ENCODE measurements around the gene EIF1AX. TPM values are rescaled to one million over a fixed set of nuclear protein-coding genes. Genes with fewer than 3 reads are reported as not detected.
"Not testable (repeated sequence)": the region's sequence is repeated elsewhere in the genome, so short reads cannot be mapped to it uniquely, and the experiment has no call there.

EIF1AX gene
- total RNA-seq, 1 donor, result 29.0 TPM

GRCh38 chrX:20129547-20129946 is 12.1 kb downstream of the EIF1AX start:
- DNase-seq (ENCODE audit: insufficient read length, low spot score, missing footprints), result no peak
- H3K27me3 ChIP-seq (ENCODE audit: insufficient read depth, low read length), result no peaks in the 10 kb centered on the region
- H3K79me2 ChIP-seq (ENCODE audit: insufficient read depth, low read length), result peaks cover 4% of the 10 kb centered on the region
- peaks cover 13% of the 10 kb centered on the region for H4K20me1 ChIP-seq (ENCODE audit: insufficient read depth, low read length)
- no peak overlapping the region for H3K27ac ChIP-seq (ENCODE audit: low read depth, low read length)
- H2AFZ ChIP-seq (ENCODE audit: low read length), result no peak overlapping the region
- H3K4me1 ChIP-seq (ENCODE audit: insufficient read depth, low read length), result no peaks in the 10 kb centered on the region
- peaks cover 54% of the 10 kb centered on the region for H3K36me3 ChIP-seq (ENCODE audit: insufficient read depth, low read length)
- no peak overlapping the region for H3K4me3 ChIP-seq (ENCODE audit: insufficient read depth, low read length)
- no peaks in the 10 kb centered on the region for H3K9me3 ChIP-seq (ENCODE audit: low read depth, low read length)
- H3K4me2 ChIP-seq (ENCODE audit: insufficient read depth, low read length), result no peak overlapping the region
- no peak for TF ChIP-seq CTCF (IDR thresholded peaks at IDR 0.05; ENCODE audit: extremely low read depth, low read depth, low read length)

GRCh38 chrX:20128670-20129069 is 13.0 kb downstream of the EIF1AX start:
- Histone ChIP-seq H3K4me3 (ENCODE audit: insufficient read depth, low read length) (no peak overlapping the region), H4K20me1 (ENCODE audit: insufficient read depth, low read length) (peaks cover 13% of the 10 kb centered on the region), H3K79me2 (ENCODE audit: insufficient read depth, low read length) (peaks cover 3% of the 10 kb centered on the region), H3K4me1 (ENCODE audit: insufficient read depth, low read length) (no peaks in the 10 kb centered on the region), H3K4me2 (ENCODE audit: insufficient read depth, low read length) (no peak overlapping the region), H2AFZ (ENCODE audit: low read length) (no peak overlapping the region), H3K27ac (ENCODE audit: low read depth, low read length) (no peak overlapping the region), H3K27me3 (ENCODE audit: insufficient read depth, low read length) (no peaks in the 10 kb centered on the region), H3K9me3 (ENCODE audit: low read depth, low read length) (no peaks in the 10 kb centered on the region), H3K36me3 (ENCODE audit: insufficient read depth, low read length) (peaks cover 50% of the 10 kb centered on the region)
- TF ChIP-seq CTCF (IDR thresholded peaks at IDR 0.05; ENCODE audit: extremely low read depth, low read depth, low read length), result no peak
- DNase-seq (ENCODE audit: insufficient read length, low spot score, missing footprints), result no peak

GRCh38 chrX:20127440-20127839 is 14.2 kb downstream of the EIF1AX start:
- H4K20me1 ChIP-seq (ENCODE audit: insufficient read depth, low read length); H3K9me3 ChIP-seq (ENCODE audit: low read depth, low read length); H3K27me3 ChIP-seq (ENCODE audit: insufficient read depth, low read length); H3K4me3 ChIP-seq (ENCODE audit: insufficient read depth, low read length); H2AFZ ChIP-seq (ENCODE audit: low read length); H3K79me2 ChIP-seq (ENCODE audit: insufficient read depth, low read length); H3K4me2 ChIP-seq (ENCODE audit: insufficient read depth, low read length); H3K4me1 ChIP-seq (ENCODE audit: insufficient read depth, low read length); H3K27ac ChIP-seq (ENCODE audit: low read depth, low read length); DNase-seq (ENCODE audit: insufficient read length, low spot score, missing footprints): not testable (repeated sequence)
- peaks cover 41% of the 10 kb centered on the region for H3K36me3 ChIP-seq (ENCODE audit: insufficient read depth, low read length)

GRCh38 chrX:20126833-20127232 is 14.8 kb downstream of the EIF1AX start:
- not testable (repeated sequence) for H3K27ac ChIP-seq (ENCODE audit: low read depth, low read length); H3K27me3 ChIP-seq (ENCODE audit: insufficient read depth, low read length); DNase-seq (ENCODE audit: insufficient read length, low spot score, missing footprints)

GRCh38 chrX:20124964-20125363 is 16.7 kb downstream of the EIF1AX start:
- Histone ChIP-seq H3K27ac (ENCODE audit: low read depth, low read length) (no peak overlapping the region), H3K27me3 (ENCODE audit: insufficient read depth, low read length) (no peaks in the 10 kb centered on the region), H3K4me2 (ENCODE audit: insufficient read depth, low read length) (no peak overlapping the region), H3K4me1 (ENCODE audit: insufficient read depth, low read length) (no peaks in the 10 kb centered on the region), H3K79me2 (ENCODE audit: insufficient read depth, low read length) (no peaks in the 10 kb centered on the region), H3K36me3 (ENCODE audit: insufficient read depth, low read length) (peaks cover 27% of the 10 kb centered on the region), H3K9me3 (ENCODE audit: low read depth, low read length) (no peaks in the 10 kb centered on the region), H2AFZ (ENCODE audit: low read length) (no peak overlapping the region), H3K4me3 (ENCODE audit: insufficient read depth, low read length) (no peak overlapping the region), H4K20me1 (ENCODE audit: insufficient read depth, low read length) (peaks cover 7% of the 10 kb centered on the region)
- no peak for DNase-seq (ENCODE audit: insufficient read length, low spot score, missing footprints)
- TF ChIP-seq CTCF (IDR thresholded peaks at IDR 0.05; ENCODE audit: extremely low read depth, low read depth, low read length), result no peak

More at GRCh38 chrX:20126833-20127232, 14.8 kb downstream of the EIF1AX start:
- H3K4me3 ChIP-seq (ENCODE audit: insufficient read depth, low read length); H3K4me2 ChIP-seq (ENCODE audit: insufficient read depth, low read length); H4K20me1 ChIP-seq (ENCODE audit: insufficient read depth, low read length); H3K4me1 ChIP-seq (ENCODE audit: insufficient read depth, low read length); H2AFZ ChIP-seq (ENCODE audit: low read length); H3K79me2 ChIP-seq (ENCODE audit: insufficient read depth, low read length); H3K9me3 ChIP-seq (ENCODE audit: low read depth, low read length): not testable (repeated sequence)
- H3K36me3 ChIP-seq (ENCODE audit: insufficient read depth, low read length), result peaks cover 39% of the 10 kb centered on the region

Measured in osteoblast (primary cell).